ENCODE results near the gene KCNQ2. TPM values are rescaled to one million over a fixed set of nuclear protein-coding genes. Genes with fewer than 3 reads are reported as not detected.

KCNQ2 gene
- total and polyA plus RNA-seq, 10 donors: 0.13 to 3.5 (median 0.45) TPM; not detected in 2

GRCh38 chr20:63520504-63520933 is 48.1 kb upstream of the KCNQ2 start, which contains the start of gene PPDPF:
TSS of gene PPDPF (plus strand) at chr20:63520765. CDS start at chr20:63521309, 544 bp downstream.
- peak; percentile 96 for DNase-seq
- Histone ChIP-seq H3K27me3 (replicated peaks in 1 of 7) (peaks cover 0 to 23% (median 0%) of the 10 kb centered on the region in 7 donors), H3K36me3 (peaks cover 0 to 25% (median 8%) of the 10 kb centered on the region in 6 donors), H3K9me3 (peaks cover 0 to 12% (median 8%) of the 10 kb centered on the region in 8 donors), H3K4me3 (peak within 1 kb of the TSS; percentile 78 to 97 (median 88)), H3K27ac (peak within 1 kb of the TSS; percentile 81 to 96 (median 94)), H3K4me1 (peaks cover 14 to 44% (median 33%) of the 10 kb centered on the region in 6 donors)
- intact Hi-C loops (cut with DNase I; ENCODE audit: low total_unique reads): no loop called here
- WGBS, 5 donors: 0 to 1% (median 1%) methylated on average over 23 to 64 of the region's 64 CpGs; no CpG with 5 or more reads in 1 of the 5 donors
- TF ChIP-seq, protein P1, sequence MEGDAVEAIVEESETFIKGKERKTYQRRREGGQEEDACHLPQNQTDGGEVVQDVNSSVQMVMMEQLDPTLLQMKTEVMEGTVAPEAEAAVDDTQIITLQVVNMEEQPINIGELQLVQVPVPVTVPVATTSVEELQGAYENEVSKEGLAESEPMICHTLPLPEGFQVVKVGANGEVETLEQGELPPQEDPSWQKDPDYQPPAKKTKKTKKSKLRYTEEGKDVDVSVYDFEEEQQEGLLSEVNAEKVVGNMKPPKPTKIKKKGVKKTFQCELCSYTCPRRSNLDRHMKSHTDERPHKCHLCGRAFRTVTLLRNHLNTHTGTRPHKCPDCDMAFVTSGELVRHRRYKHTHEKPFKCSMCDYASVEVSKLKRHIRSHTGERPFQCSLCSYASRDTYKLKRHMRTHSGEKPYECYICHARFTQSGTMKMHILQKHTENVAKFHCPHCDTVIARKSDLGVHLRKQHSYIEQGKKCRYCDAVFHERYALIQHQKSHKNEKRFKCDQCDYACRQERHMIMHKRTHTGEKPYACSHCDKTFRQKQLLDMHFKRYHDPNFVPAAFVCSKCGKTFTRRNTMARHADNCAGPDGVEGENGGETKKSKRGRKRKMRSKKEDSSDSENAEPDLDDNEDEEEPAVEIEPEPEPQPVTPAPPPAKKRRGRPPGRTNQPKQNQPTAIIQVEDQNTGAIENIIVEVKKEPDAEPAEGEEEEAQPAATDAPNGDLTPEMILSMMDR (IDR thresholded peaks at IDR 0.05 in 8 of 11, conservative IDR thresholded peaks at IDR 0.05 in 3 of 11): peak in 1 of 11 experiments; percentile 1
- peak; percentile 25 to 78 (median 63) for TF ChIP-seq POLR2A (IDR thresholded peaks at IDR 0.05)
- TF ChIP-seq POLR2AphosphoS5 (IDR thresholded peaks at IDR 0.05): peak; percentile 98

DNA sequence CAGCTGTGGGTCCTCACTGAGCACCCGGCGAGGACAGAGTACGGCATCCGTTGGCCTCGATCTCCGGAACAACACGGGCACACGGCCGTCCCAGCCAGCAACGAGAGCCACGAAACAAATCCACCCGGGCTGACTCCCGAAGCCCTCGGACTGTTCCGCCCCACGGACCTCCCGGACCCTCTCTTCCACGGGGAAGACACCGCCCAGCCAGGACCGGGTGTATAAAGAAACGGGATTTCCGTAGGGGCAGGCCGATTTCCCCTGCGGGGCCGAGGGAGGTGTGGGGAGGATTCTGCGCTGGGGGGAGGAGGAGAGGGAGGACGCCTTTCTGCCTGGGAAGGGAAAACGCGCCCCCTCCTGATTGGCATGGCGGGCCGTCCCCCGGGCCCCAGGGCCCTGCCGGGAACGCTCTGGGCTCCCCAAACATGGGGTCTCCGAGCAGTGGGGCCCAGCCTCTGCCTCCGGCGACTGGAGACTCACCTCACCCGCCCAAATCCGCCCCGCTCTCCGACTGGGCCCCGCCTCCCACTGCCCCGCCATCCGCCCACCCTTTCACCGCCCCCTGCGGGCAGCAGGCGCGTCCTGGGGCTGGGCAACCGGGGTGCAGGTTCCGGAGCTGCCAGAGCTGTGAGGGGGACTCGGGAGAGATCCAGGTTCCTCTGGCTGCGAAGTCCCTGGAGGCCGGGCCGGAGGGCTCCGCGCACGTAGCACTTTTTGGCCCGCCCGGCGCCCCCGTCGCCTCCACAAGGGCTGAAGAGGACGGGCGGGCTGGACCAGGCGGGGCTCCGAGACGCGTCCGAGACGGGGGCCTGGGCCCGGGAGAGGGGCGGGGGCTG is 47.4 kb upstream of the KCNQ2 start:
- intact Hi-C loops (cut with DNase I; ENCODE audit: low total_unique reads): no loop called here
- DNase-seq: peak; percentile 94
- peaks cover 14 to 44% (median 33%) of the 10 kb centered on the region in 6 donors for H3K4me1 ChIP-seq
- TF ChIP-seq POLR2A (IDR thresholded peaks at IDR 0.05) (no peak), POLR2AphosphoS5 (IDR thresholded peaks at IDR 0.05) (peak in 2 of 3 donors; percentile 55 to 68)
- TF ChIP-seq, protein P1 (IDR thresholded peaks at IDR 0.05 in 8 of 11, conservative IDR thresholded peaks at IDR 0.05 in 3 of 11): peak in 7 of 11 experiments; percentile 2 to 47 (median 34)
- peak overlapping the region; percentile 78 to 97 (median 88) for H3K4me3 ChIP-seq
- peaks cover 0 to 25% (median 8%) of the 10 kb centered on the region in 6 donors for H3K36me3 ChIP-seq
- peaks cover 0 to 15% (median 8%) of the 10 kb centered on the region in 8 donors for H3K9me3 ChIP-seq
- peak overlapping the region; percentile 81 to 96 (median 94) for H3K27ac ChIP-seq
- WGBS, 5 donors: 0 to 3% (median 1%) methylated on average over 19 to 72 of the region's 72 CpGs
- peaks cover 0 to 23% (median 0%) of the 10 kb centered on the region in 7 donors for H3K27me3 ChIP-seq (replicated peaks in 1 of 7)

GRCh38 chr20:63518946-63519667 is 46.7 kb upstream of the KCNQ2 start:
- Histone ChIP-seq H3K27me3 (replicated peaks in 1 of 7) (peaks cover 0 to 23% (median 0%) of the 10 kb centered on the region in 7 donors), H3K4me3 (peak overlapping the region in 7 of 8 donors; percentile 81 to 97 (median 89)), H3K27ac (peak overlapping the region in 7 of 8 donors; percentile 92 to 96 (median 94)), H3K9me3 (peaks cover 0 to 22% (median 11%) of the 10 kb centered on the region in 8 donors), H3K4me1 (peaks cover 14 to 44% (median 33%) of the 10 kb centered on the region in 6 donors), H3K36me3 (peaks cover 0 to 25% (median 8%) of the 10 kb centered on the region in 6 donors)
- no peak for TF ChIP-seq POLR2AphosphoS5 (IDR thresholded peaks at IDR 0.05)
- TF ChIP-seq POLR2A (IDR thresholded peaks at IDR 0.05): no peak
- TF ChIP-seq, protein P1 (IDR thresholded peaks at IDR 0.05 in 8 of 11, conservative IDR thresholded peaks at IDR 0.05 in 3 of 11): no peak
- DNase-seq: peak; percentile 82
- WGBS, 5 donors: 75 to 89% (median 78%) methylated on average over 27 to 32 of the region's 32 CpGs
- intact Hi-C loops (cut with DNase I; ENCODE audit: low total_unique reads): no loop called here

Measured in spleen (tissue), 11 donors.